HG03108 (cell line): Measurements from ENCODE around the gene QKI.
A peak's percentile ranks its signal among the peaks of the same experiment; 100 is the strongest.

Source experiments
- ATAC-seq: cut with Tn5 transposase; IDR thresholded peaks from one replicate; pipeline ENCODE4 v1.9.1; 2021; ENCODE audit warnings: moderate library complexity; ENCODE audit not compliant: unreplicated experiment

QKI gene

DNA sequence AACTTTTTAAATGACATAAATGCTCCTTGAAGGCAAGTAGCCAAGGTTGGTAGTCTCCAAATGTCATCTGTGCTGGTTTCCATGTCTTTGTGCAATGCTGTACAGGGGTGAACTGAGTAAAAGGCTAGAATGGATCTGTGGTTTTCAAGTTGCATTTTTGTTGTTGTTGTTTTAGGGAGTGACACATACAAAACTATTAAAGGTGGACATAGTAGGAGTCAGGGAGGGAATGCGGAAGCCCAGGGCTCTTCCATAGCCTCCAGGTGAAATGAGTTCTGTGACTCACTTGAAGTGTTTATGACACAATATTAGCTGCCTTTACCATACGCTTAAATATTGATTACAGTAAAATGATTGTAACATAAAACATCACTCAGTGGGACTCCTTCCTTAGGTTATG, 22.5 kb upstream of the QKI start:
- no peak for ATAC-seq

DNA sequence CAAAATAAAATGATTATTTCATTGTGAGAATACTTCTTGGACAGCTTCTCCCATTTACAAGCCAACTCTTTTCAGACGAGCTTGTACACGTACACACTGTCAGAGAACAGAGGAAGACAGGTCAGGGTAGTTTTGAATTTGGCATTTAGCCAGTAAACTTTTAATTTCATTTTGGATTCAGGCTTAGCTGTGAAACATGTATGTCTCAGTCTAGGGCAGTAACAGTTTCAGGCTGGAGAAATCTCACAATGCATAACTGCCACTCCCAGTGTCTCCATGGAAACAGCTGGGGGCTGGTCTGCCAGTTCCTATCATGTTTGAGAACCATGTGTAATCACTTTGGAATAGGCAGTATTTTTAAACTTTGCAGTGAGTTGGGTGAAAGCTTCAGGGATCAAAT, 22.0 kb upstream of the QKI start:
- no peak for ATAC-seq

DNA sequence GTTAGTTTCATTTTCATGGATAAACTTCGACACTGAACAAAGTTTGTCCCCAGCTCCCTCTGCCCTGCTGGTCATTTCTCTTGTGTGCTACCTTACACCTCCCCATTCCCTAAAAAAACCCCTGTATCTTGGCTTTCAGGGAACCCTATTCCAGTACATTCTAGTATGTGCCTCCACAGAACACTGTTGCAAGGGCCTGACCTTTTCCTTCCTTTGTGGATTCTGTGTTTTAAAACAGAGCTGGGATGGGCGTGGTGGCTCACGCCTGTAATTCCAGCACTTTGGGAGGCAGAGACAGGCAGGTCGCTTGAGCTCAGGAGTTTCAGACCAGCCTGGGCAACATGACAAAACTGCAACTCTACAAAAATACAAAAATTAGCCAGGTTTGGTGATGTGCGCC, 20.6 kb upstream of the QKI start:
- ATAC-seq = no peak

DNA sequence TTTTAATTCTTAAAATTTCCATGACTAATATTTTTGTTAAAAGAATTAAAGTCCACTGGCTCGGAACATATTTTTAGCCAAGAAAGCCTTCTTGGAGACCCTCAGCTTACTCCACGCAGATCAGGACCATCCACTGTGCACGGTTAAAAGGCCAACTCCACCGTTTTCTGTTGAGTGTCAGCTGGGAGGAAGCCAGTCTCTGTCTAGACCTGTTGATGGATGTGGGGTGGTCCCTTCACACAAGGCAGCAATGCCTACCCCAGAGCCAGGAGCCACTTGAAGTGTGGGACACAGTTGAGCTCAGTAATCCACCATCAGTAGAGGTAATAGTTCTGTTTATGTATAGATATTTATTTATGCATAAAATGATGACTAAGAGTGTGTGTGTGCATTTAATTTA, 19.9 kb upstream of the QKI start:
- no peak for ATAC-seq

DNA sequence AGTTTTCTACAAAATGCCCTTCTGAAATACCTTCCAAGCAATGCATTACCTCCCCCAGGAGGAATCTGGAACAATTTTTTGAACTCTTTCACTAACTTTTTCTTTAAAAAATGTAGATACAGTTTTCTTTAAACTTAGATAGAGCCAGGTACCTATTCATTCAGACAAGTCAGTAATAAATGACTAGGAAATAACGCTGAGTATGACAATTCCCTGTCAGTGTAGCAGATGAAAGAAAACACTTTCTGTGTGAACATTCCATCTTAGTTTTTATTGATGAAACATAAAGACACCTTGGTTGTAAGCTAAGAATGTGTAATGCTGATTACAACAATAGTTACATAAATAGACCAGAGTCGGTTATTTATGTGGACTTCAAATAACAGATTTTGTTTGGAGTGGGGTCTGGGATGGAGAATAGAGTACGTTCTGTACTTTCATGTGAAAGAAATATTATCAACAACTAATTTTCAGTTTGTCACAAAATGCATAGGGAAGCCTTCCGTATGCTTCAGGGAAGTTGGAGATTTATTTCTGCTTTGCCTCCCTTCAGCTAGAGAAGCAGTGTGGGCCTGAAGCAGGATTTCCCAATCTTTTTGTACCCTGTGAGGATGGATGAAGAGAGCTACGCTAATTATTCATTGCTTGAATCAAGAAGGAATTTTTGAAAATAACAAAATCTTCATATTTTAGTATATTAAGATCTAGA, 19.2 kb upstream of the QKI start:
- no peak for ATAC-seq

DNA sequence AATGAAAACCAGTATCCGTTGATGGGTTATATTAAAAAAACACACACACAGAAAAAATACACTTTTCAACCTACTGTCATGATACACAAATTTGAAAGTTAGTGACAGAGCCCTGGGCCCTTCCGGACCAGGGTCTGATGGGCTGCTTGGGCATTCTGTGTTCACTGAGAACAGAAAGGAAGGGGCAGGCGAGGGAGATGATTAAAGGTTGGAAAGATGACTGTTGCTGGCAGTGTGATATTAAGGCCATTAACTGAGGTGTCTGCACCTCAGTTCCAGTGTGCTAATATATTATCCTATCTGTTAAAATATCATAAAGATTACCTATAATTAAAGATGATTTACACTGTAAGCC, 18.7 kb upstream of the QKI start:
- no peak for ATAC-seq

DNA sequence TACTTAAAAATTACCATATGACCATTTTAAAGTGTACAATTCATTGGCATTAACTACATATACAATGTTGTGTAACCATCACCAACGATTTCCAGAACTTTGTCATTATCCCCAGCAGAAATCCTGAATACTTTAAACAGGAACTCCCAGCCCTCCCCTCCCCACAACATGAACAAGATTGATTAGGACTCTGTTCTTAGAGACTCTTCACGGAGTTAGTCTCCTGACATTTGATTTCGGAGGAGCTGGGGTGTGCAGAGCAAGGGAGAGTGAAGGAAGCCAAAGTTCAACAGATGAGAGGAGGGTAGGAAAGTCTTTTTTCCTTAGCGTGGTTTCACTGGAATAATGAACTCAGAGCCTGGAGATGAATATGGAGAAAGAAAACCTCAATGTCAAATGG, 17.2 kb upstream of the QKI start:
- no peak for ATAC-seq

DNA sequence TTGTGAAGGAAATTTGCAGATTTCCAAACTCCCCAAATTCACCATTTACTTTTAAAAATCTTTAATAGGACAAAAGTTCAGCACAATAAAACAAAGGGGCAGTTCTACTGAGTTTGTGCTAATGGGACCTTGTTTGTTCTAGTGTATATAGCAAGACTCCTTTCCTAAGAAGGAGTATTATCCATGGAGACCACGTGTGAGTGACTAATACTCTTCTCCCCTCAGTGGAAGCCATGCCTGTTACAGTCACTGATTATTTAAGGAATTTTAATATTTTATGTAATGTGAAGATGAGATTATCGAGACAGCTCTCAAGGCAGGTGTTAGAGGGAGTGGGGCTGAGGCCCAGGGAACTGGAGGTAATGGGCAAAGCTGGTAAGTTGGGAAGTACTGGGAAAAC, 16.4 kb upstream of the QKI start:
- ATAC-seq = no peak

DNA sequence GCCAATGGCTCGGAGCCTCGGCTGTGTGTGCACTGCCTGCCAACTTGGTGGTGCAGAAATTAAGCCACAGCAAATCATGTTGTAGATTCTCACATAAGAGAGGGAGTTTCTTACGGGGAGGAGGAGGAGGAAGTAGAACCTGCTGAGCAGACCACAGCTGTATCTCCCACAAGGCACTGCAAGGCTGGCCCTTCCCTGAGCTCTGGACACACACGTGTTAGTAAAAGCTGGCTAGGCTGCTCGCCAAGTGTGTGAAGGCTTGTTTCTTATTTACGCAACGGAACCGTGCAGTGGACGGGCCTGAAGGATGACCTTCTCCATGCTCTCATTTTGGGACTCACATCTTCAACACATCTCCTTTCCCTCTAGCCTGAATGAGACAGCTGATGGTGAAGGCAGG, 15.7 kb upstream of the QKI start:
- no peak for ATAC-seq

DNA sequence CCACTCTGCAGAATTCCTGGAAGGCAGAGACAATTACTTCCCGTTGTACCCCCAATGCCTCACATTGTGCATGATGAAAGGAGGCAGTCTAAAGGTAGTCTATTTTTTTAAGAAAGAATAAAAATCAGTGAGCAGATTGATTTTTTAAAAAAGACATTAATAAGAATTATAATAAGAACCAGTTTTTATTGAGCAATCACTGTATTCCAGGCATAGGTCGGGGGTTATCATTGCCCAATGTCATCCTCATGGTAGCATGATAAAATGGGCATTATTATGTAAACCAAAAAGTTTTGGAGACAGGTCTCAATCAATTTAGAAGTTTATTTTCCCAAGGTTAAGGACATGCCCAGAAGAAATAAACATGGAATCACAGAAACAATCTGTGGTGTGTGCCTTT, 14.0 kb upstream of the QKI start:
- ATAC-seq = no peak

DNA sequence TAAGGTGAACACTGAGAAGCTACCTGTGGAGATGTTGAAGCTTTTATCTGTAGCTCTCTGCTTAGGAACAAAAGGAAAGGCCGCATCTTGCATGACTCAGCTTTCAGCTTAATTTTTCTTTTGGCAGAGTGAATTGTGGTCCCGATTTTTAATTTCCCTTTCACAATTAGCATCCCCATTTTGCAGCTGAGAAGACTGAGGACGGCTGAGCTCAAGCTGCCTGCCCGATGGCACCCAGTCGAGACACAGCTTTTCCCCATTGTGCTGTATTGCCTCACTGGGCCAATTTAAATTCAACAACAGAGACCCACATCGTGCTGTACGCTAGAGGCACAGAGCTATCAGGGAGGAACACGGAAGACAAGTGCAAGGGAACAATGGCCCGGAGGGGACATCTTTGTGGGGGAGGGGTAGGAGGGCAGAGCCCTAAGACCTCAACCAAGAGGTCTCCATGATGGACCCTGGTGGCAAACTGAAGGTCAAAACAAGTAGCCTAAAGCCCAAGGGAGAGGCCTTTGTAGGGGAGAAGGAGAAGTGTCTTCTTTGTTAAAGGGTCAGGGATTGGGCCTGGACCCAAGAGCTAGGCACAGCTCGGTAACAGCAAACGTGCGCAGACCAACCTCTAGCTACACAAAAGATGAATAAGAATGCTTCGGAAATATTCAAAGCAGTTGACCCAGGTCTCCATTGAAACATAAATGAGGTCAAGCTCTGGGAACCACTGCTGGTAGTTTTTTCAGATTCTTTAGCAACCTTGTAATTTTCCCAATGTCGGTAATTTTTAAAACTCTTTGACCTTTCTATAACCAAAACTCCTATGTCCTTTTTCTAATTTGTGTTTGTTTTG, 13.3 kb upstream of the QKI start:
- ATAC-seq = no peak

DNA sequence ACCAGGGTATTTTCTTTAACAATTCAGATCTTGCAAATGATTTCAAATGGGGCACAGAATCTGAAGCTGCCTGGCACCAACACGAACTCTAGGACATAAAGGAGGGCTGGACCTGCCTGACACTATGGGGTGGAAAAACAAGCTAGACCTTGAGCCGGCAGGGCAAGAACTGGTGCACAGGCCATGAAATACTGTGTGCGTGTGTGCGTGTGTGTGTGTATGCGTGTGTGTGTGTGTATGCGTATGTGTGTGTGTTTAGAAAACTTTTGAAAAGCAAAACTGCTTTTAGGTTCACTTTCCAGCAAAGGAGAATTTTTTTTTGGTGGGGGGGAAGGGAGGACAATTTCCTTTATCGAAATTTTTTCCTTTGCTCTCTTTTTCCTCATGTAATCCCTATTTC, 11.9 kb upstream of the QKI start:
- ATAC-seq = no peak

DNA sequence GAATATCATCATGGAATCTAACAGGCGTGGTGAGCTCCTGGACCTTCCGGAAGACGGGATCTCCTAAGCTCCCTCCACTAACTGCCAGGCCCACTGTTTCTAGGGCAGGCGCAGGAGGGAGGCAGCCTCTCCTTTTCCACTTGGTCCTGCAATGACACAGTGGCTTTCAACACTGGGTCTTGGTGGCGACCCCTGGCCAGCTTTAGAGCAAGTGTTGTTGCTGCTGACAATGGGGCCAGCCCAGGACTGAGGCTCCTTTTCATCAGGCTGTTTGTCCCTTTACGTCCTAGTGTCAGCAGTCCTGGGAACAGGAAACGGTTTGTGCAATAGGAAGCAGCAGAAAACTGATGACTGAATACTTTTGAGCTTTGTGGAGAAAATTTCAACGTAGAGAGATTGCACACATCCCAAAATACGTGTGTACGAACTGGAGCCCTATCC, 9.7 kb upstream of the QKI start:
- ATAC-seq = no peak

DNA sequence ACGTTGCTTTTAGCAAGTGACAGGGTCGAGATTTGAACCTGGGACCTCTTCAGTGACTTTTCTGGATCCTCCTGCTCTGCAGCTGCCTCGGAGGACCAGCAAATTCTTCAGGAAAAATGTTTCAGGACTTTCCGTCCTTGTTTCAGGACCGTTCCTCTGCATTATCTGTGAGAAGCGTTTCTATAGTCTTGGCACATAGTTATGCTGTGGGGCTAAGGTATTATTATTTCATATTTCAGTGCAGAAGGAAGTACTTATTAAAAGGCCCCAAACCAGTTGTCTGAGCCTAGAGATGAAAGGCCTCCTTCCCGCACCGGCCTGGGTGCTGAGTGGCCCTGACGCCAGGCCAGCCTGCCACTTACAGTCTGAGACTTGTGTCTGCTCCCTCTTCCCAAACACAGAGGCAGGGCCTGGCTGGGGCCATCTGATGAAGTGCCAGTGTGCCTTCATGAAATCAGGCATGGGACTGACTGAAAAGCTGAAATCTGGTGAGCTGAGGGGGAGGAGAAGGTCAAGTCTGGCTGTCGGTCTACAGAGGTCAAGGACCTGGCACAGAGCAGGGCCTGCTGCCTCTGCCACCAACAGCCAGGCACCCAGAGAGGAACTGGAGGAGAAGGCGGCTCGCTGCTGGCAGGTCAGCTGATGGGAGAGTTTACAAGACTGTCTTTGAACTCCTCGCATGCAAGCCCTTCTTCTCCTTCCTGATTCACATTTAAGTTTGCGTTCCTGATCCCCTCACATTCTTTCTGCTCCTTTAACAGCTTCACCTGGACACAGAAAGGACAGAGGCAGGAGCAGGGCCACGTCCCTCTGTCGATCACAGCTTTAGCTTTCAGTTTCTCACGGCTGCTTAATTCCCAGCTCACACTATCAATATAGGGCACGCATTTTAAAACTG, 8.9 kb upstream of the QKI start:
- ATAC-seq = peak; percentile 79

DNA sequence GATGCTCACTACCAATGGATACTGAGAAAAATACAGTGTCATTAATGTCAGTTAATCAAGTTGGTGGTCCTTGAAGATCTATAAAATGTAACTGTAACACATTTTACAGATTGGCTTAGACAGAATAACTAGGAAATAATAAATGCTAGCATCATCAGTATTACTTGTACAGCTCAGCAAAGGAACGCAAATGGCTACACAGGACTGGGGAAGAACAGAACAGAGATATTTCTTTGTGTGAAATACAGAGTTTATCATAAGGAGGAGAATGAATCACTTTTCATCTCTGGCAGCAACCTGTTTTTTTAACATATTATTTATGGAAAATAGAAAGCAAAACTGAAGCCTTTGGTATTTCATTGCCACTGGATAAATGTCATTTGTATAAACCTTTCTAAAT, 8.2 kb upstream of the QKI start:
- ATAC-seq = no peak

DNA sequence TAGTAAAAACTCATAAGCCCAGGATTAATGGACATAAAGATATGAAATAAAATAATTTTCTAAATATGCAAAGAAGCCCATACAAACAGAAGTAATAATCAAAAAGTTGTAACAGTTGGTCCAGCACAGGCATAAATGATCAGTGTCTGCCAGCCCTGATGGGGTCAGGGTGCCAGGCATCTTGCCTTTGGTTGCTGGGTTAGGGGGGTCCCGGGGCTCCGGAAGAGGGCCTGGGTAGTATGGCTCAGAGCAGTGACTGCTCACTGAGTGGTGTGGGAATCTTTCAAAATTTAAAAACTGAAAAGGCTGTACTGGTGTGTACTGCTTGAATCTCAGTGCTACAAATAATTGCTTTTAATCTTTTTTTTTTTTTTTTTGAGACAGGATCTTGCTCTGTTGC, 7.7 kb upstream of the QKI start:
- no peak for ATAC-seq

DNA sequence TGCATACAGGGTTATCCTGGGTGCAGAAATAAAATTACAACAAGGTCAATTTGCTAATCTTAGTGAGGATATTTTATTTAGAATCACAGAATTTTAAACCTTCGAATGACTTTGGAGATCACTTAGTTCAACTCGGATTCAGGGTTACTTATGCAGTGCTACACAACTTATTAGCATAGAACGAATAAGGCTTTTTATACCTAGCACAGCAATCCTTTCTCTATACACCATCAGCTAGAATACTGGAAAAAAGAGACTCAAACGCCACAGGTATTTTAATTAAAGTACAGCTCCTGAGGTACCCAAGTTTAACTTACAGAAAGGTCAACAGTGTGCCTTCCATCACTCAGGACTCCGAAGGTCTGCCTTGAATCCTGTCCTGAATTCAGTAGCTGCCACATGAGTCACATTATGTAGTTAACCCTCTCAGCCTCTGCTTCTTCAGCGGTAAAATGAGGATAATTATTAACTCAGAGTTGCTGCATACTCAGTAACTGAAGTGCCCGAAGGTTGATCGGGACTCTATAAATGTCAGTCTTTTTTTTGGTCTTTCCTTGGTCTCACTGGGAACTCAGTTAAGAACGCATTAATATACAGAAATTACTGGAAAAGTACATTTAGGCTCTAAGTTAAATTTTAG, 6.0 kb upstream of the QKI start:
- no peak for ATAC-seq

DNA sequence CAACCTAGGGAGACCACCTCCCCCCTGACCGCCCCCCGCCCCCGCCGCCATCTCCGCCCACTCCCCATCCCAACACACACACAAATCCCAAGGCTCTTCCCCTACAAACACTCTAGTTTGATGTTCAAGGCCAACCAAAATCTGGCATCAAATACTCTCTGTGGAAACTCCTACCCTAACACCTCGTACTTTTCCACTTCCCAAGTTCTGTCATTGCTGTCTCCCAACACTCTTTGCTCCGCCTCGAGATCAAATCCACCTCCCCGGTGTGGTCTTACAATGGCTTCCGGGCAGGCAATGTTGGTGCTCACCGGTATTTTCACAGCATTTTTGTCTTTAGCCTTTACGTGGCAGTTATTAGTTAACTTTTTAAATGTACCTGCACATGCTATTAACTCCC, 4.8 kb upstream of the QKI start:
- no peak for ATAC-seq

DNA sequence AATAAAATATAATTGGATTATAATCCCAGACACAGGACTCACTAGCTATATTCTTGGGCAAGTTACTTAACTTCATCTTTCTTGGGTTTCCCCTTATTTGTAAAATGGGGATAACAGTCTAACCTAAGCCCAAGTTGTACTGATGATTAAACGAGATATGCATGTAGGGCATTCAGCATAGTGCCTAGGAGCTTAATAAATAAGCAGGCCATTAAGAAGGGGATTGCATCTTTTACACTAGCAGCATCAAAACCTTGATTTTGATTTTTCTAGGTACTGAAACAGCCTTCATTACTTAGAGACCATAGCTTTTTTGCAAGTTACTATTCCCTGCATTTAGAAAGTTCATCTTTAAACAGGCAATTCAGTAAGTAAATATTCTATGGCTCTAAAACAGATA, 2.2 kb upstream of the QKI start:
- ATAC-seq = no peak

DNA sequence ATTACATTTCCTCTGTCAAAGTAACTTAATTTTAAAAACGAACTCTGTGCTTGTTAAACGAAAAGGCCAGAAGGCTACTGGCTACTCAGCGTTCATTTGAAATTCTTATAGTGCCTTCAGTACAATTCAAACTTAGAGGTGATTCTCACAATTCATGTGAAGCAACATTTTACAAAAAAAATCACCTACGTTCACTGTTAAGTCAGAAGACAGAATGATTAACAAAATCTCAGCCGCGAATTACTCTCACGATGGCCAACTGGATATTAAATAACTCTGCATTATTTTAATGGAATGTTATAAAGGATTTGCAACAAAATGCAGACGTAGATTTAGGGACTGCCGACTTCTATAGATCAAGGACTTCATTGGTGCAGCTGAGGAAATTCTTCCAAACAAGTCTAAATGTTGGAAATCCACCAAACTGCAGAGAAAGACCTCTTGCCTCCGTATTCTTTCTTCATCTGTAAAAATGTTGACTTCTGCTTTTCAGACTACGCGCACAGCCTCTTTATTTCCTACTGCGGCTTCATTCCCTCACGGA, 1.6 kb upstream of the QKI start:
- no peak for ATAC-seq
